Measurements from ENCODE around the gene LRMDA. TPM values are rescaled to one million over a fixed set of nuclear protein-coding genes. Genes with fewer than 3 reads are reported as not detected.

The LRMDA gene
- total RNA-seq, 4 donors from 2014 or later = 2.2 to 7.8 (median 4.5) TPM

- TF ChIP-seq, protein P1, sequence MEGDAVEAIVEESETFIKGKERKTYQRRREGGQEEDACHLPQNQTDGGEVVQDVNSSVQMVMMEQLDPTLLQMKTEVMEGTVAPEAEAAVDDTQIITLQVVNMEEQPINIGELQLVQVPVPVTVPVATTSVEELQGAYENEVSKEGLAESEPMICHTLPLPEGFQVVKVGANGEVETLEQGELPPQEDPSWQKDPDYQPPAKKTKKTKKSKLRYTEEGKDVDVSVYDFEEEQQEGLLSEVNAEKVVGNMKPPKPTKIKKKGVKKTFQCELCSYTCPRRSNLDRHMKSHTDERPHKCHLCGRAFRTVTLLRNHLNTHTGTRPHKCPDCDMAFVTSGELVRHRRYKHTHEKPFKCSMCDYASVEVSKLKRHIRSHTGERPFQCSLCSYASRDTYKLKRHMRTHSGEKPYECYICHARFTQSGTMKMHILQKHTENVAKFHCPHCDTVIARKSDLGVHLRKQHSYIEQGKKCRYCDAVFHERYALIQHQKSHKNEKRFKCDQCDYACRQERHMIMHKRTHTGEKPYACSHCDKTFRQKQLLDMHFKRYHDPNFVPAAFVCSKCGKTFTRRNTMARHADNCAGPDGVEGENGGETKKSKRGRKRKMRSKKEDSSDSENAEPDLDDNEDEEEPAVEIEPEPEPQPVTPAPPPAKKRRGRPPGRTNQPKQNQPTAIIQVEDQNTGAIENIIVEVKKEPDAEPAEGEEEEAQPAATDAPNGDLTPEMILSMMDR (IDR thresholded peaks at IDR 0.05) = no peak
- TF ChIP-seq POLR2AphosphoS5 (IDR thresholded peaks at IDR 0.05) (no peak), EP300 (IDR thresholded peaks at IDR 0.05; ENCODE audit: low read depth) (no peak), POLR2A (IDR thresholded peaks at IDR 0.05) (no peak)
- peaks cover 0 to 20% (median 3%) of the 10 kb centered on the region in 4 donors for H3K4me1 ChIP-seq
- no peaks in the 10 kb centered on the region for H3K36me3 ChIP-seq
- H3K27me3 ChIP-seq = no peaks in the 10 kb centered on the region
- H3K27ac ChIP-seq = no peak overlapping the region
- no peak overlapping the region for H3K4me3 ChIP-seq
- 79% methylated on average over 1 of the region's 1 CpG; no CpG with 5 or more reads in 1 of the 2 donors for WGBS, 2 donors (ENCODE audit: low coverage in 1 of 2)
- H3K9me3 ChIP-seq = no peaks in the 10 kb centered on the region
- intact Hi-C loops (cut with DNase I; ENCODE audit: low total_unique reads) (no loop called here), in situ Hi-C loops (cut with MboI; ENCODE audit: low pct_ligation_motif_present in 1 of 4, low pct_unique_long_range_greater_than_20kb in 1 of 4, low sequenced_read_pairs in 3 of 4) (no loop called here)
- no peak for DNase-seq
Observed at GRCh38 chr10:75538765-75539164, 107.3 kb downstream of the LRMDA start.

DNA sequence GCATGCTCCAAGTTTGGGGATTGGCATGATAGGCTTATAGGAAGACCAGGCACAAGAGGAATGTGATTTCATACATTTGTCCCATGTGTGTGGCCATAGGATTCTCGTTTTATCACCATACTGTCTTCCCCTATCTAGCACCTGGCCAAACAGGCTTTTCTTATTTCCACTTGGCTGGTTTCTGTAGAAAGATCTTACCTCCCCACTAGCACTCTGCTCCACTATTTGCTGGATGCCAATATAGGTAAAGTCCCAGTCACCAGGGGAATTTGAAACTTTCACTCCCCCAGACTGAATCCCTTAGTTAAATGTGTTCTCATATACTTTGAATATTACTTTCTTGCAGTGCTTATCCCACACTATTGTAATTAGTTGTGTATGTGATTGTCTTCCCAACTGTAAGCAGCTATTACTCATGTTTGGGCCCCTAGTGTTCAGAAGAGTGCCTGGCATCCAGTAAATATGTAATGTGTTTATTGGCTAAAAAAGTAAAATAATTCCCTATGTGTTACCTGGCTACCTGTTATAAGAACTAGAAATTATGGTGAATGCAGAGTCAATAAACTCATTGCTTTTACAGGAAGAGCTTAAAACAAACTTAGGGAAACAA is 109.0 kb downstream of the LRMDA start:
- no peak overlapping the region for H3K27ac ChIP-seq
- in situ Hi-C loops (cut with MboI; ENCODE audit: low pct_ligation_motif_present in 1 of 4, low pct_unique_long_range_greater_than_20kb in 1 of 4, low sequenced_read_pairs in 3 of 4) = no loop called here
- no peak for TF ChIP-seq POLR2AphosphoS5 (IDR thresholded peaks at IDR 0.05)
- TF ChIP-seq EP300 (IDR thresholded peaks at IDR 0.05; ENCODE audit: low read depth) = no peak
- TF ChIP-seq POLR2A (IDR thresholded peaks at IDR 0.05) = no peak
- TF ChIP-seq, protein P1 (IDR thresholded peaks at IDR 0.05) = no peak
- WGBS, 2 donors (ENCODE audit: low coverage in 1 of 2) = 61% methylated on average over 1 of the region's 1 CpG; no CpG with 5 or more reads in 1 of the 2 donors
- no peak overlapping the region for H3K4me3 ChIP-seq
- no peaks in the 10 kb centered on the region for H3K27me3 ChIP-seq
- H3K9me3 ChIP-seq = no peaks in the 10 kb centered on the region
- intact Hi-C loops (cut with DNase I; ENCODE audit: low total_unique reads) = loop anchor here (10.0 kb wide), 1 partner anchor 136 kb away; the partner anchor contains the start of gene ZNF503
- DNase-seq = no peak
- H3K36me3 ChIP-seq = no peaks in the 10 kb centered on the region
- H3K4me1 ChIP-seq = peaks cover 0 to 30% (median 3%) of the 10 kb centered on the region in 4 donors

DNA sequence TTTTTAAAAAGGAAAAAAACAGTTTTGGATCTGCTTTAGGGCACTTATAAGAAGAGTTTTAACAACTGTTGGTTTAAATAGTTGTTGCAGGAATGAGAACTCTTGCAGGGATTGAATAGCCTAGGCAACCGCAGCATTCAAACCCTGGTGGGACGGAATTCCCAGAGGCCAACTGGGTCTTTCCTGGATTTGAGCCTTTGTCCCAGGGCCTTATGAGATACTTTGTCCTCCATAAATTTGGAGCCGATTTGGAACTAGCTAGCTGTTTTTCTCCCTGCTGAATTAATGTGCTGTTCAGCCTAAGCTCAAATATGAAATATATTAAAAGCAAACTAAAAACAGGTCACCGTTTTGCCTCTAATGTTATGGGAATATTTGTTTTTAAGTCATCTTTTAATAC is 109.6 kb downstream of the LRMDA start:
- in situ Hi-C loops (cut with MboI; ENCODE audit: low pct_ligation_motif_present in 1 of 4, low pct_unique_long_range_greater_than_20kb in 1 of 4, low sequenced_read_pairs in 3 of 4) (no loop called here), intact Hi-C loops (cut with DNase I; ENCODE audit: low total_unique reads) (loop anchor here (10.0 kb wide), 1 partner anchor 136 kb away; the partner anchor contains the start of gene ZNF503)
- H3K36me3 ChIP-seq = no peaks in the 10 kb centered on the region
- no peak overlapping the region for H3K4me3 ChIP-seq
- DNase-seq = no peak
- no peak overlapping the region for H3K27ac ChIP-seq
- H3K27me3 ChIP-seq = no peaks in the 10 kb centered on the region
- WGBS, 2 donors (ENCODE audit: low coverage in 1 of 2) = 71 to 84% methylated on average over 3 to 4 of the region's 4 CpGs
- H3K4me1 ChIP-seq = peaks cover 0 to 30% (median 3%) of the 10 kb centered on the region in 4 donors
- no peaks in the 10 kb centered on the region for H3K9me3 ChIP-seq
- TF ChIP-seq POLR2A (IDR thresholded peaks at IDR 0.05) = no peak

DNA sequence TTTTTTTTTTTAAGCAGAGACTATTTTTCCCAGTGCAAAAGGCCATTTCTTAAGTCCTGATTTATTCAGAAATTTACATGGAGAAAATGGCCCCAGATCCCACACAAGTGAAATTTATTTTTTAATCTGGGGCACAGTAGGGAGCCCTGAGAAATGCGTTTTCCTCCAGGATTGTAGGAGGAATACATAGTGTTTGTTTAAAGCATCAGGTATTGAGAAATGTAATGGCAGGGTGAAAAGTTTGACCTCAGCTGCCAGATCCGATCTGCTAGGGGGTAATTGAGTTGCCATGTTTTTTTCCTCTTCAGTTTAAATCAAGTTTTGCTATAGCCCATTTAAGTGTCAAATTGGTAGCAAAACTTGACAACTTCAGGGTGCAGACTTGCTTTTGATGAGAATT is 110.0 kb downstream of the LRMDA start:
- TF ChIP-seq EP300 (IDR thresholded peaks at IDR 0.05; ENCODE audit: low read depth) = no peak
- no peak for TF ChIP-seq POLR2A (IDR thresholded peaks at IDR 0.05)
- no peak for TF ChIP-seq POLR2AphosphoS5 (IDR thresholded peaks at IDR 0.05)
- TF ChIP-seq, protein P1 (IDR thresholded peaks at IDR 0.05) = no peak
- H3K27me3 ChIP-seq = no peaks in the 10 kb centered on the region
- WGBS, 2 donors (ENCODE audit: low coverage in 1 of 2) = 82 to 100% methylated on average over 2 of the region's 2 CpGs
- no peak overlapping the region for H3K4me3 ChIP-seq
- peaks cover 0 to 30% (median 3%) of the 10 kb centered on the region in 4 donors for H3K4me1 ChIP-seq
- H3K9me3 ChIP-seq = no peaks in the 10 kb centered on the region
- intact Hi-C loops (cut with DNase I; ENCODE audit: low total_unique reads) = loop anchor here (10.0 kb wide), 1 partner anchor 137 kb away; the partner anchor contains the start of gene ZNF503
- no peak overlapping the region for H3K27ac ChIP-seq
- in situ Hi-C loops (cut with MboI; ENCODE audit: low pct_ligation_motif_present in 1 of 4, low pct_unique_long_range_greater_than_20kb in 1 of 4, low sequenced_read_pairs in 3 of 4) = no loop called here
- H3K36me3 ChIP-seq = no peaks in the 10 kb centered on the region
- no peak for DNase-seq

Measured in transverse colon (tissue), 4 donors.